ENCODE results near the gene ADGRF5. TPM values are rescaled to one million over a fixed set of nuclear protein-coding genes. Genes with fewer than 3 reads are reported as not detected.

ADGRF5 gene
- total RNA-seq, 8 experiments from 2014 or later, result 0.38 to 3.0 TPM; not detected in 6

DNA sequence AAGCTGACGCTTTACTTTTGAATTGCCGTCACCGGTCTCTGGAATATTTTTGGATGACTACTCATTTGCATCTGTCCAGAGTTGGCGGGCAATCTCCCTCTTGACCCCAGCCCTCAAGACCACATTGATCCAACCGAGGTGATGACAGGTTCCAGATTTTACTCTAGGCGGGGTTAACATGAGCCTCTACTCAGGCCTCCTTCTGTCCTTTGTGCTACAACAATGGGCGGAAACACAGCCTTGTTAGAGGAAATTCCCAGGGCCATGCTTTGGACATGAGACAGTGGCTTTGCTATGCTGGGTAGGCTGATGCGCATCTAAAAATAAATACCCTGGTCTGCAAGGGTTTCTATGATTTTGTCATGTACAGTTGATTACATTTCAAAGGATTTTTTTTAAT lies 27.0 kb upstream of the ADGRF5 start:
- in situ Hi-C loops (cut with MboI; ENCODE audit: low pct_unique_long_range_greater_than_20kb in 2 of 9, low sequenced_read_pairs in 9 of 9, unreplicated experiment in 9 of 9), result no loop called here
- H3K4me1 ChIP-seq (replicated peaks in 1 of 2), result peaks cover 0 to 14% of the 10 kb centered on the region in 2 donors
- H3K27ac ChIP-seq, result no peak overlapping the region
- ATAC-seq (replicated peaks in 6 of 8), result peak in 2 of 8 experiments; percentile 26 to 78
- WGBS, 10 experiments, result 24 to 94% (median 70%) methylated on average over 3 to 8 of the region's 8 CpGs; no CpG with 5 or more reads in 2 of the 10 experiments
- no peak overlapping the region for H3K4me3 ChIP-seq

DNA sequence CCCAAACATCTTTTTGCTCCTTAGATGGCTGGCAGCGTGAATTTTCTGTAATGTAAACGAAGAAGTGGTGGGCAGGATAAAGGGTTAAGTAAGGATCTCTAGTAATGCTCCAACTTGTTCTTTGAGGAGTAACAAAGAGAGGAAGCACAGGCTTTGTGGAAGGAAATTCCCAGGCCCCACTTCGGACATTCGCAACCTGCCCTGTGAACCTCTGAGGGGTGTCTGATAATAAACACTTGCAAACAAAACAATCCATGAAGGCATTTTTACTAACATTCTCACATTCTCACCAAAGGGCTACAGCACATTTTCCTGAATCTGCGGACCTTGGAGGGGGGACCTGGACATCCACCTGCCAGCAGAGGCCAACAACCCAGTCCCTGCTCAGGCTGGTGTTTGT lies 25.8 kb upstream of the ADGRF5 start:
- H3K4me1 ChIP-seq (replicated peaks in 1 of 2), result peaks cover 0 to 14% of the 10 kb centered on the region in 2 donors
- WGBS, 10 experiments, result 26 to 96% (median 80%) methylated on average over 1 to 5 of the region's 5 CpGs; no CpG with 5 or more reads in 2 of the 10 experiments
- in situ Hi-C loops (cut with MboI; ENCODE audit: low pct_unique_long_range_greater_than_20kb in 2 of 9, low sequenced_read_pairs in 9 of 9, unreplicated experiment in 9 of 9), result no loop called here
- H3K4me3 ChIP-seq, result no peak overlapping the region
- H3K27ac ChIP-seq, result no peak overlapping the region
- no peak for ATAC-seq (replicated peaks in 6 of 8)

GRCh38 chr6:46940433-46941226 lies 18.9 kb upstream of the ADGRF5 start:
- ATAC-seq (replicated peaks in 6 of 8), result no peak
- Histone ChIP-seq H3K27ac (no peak overlapping the region), H3K4me1 (replicated peaks in 1 of 2) (no peaks in the 10 kb centered on the region), H3K4me3 (no peak overlapping the region)
- in situ Hi-C loops (cut with MboI; ENCODE audit: low pct_unique_long_range_greater_than_20kb in 2 of 9, low sequenced_read_pairs in 9 of 9, unreplicated experiment in 9 of 9), result no loop called here
- 10 to 83% (median 69%) methylated on average over 1 of the region's 1 CpG; no CpG with 5 or more reads in 4 of the 10 experiments for WGBS, 10 experiments

DNA sequence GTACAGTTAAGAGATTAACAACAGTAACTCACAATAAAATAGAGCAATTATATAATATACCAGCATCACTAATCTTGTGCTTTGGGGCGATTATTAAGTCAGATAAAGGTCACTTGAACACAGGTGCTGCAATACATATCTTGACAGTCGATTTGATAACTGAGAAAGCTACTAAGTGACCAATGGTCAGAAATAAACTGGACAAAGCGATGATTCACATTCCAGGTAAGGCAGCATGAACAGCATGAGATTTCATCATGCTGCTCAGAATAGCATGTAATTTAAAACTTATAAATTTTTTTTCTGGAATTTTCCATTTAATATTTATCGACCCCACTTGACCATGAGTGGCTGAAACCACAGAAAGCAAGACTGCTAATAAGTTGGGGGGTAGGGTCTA lies 15.9 kb upstream of the ADGRF5 start:
- H3K4me1 ChIP-seq (replicated peaks in 1 of 2), result no peaks in the 10 kb centered on the region
- H3K4me3 ChIP-seq, result no peak overlapping the region
- in situ Hi-C loops (cut with MboI; ENCODE audit: low pct_unique_long_range_greater_than_20kb in 2 of 9, low sequenced_read_pairs in 9 of 9, unreplicated experiment in 9 of 9), result no loop called here
- H3K27ac ChIP-seq, result no peak overlapping the region
- WGBS, 10 experiments, result 0 to 83% (median 75%) methylated on average over 1 to 4 of the region's 4 CpGs; no CpG with 5 or more reads in 1 of the 10 experiments
- no peak for ATAC-seq (replicated peaks in 6 of 8)

DNA sequence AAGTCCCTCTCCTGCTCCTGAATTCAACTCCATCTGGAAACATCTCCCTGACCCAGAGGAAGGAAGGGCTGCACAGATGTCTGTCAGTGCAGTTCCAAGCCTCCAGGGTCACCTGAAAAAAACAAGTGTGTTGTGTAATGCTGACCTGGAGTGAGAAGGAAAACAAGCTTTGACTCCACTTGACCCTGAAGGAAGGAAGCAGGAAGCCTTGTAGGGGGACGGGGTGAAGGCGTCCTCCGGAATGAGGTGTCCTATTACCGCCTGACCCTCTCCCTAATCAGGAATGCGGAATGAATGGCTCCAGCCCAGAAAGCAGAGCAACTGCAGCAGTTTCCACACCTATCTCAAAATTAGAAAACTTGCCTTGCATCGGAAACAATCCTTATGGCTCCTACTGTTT lies 13.9 kb upstream of the ADGRF5 start:
- WGBS, 10 experiments, result 0 to 100% (median 69%) methylated on average over 1 to 6 of the region's 6 CpGs; no CpG with 5 or more reads in 2 of the 10 experiments
- Histone ChIP-seq H3K27ac (no peak overlapping the region), H3K4me1 (replicated peaks in 1 of 2) (no peaks in the 10 kb centered on the region), H3K4me3 (no peak overlapping the region)
- in situ Hi-C loops (cut with MboI; ENCODE audit: low pct_unique_long_range_greater_than_20kb in 2 of 9, low sequenced_read_pairs in 9 of 9, unreplicated experiment in 9 of 9), result no loop called here
- no peak for ATAC-seq (replicated peaks in 6 of 8)

GRCh38 chr6:46933751-46934150 lies 12.0 kb upstream of the ADGRF5 start:
- no peaks in the 10 kb centered on the region for H3K4me1 ChIP-seq (replicated peaks in 1 of 2)
- 0 to 100% (median 94%) methylated on average over 1 to 5 of the region's 5 CpGs for WGBS, 10 experiments
- no peak overlapping the region for H3K27ac ChIP-seq
- in situ Hi-C loops (cut with MboI; ENCODE audit: low pct_unique_long_range_greater_than_20kb in 2 of 9, low sequenced_read_pairs in 9 of 9, unreplicated experiment in 9 of 9), result no loop called here
- no peak overlapping the region for H3K4me3 ChIP-seq
- no peak for ATAC-seq (replicated peaks in 6 of 8)

DNA sequence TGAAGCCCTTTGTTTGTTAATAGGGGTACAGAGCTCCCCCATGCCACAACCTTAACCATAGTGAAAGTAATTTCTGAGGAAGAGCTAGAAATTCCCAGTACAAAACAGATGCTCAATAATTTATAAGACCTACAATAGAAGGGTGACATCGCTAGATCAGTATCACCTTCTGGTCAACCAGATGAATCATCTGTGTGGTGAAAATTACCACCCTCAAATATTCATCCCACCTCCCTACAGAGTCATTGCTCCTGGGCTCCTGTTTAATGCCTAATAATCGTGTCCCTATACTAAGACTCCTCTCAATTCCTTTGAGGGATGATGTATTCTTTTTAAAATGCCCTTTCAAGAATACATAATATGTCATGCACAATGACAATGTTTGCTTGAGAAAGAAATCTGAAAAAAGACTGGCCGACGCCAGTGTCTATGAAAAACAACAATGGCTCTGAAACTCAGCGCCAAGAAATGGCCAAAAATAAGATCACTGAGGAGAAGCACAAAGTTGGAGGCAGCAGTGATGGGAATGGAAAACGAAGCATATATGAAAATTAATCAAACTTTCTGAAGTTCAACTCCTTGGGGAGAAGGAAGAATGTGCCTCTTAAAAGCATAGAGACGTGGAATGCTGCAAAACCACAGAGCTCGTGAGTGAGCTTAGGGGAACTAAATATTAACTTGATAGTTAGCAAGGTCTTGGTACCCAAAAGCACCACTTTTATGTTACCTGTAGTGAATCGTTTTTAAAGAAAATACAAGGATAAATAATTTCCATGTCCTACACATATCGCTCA lies 11.0 kb upstream of the ADGRF5 start:
- in situ Hi-C loops (cut with MboI; ENCODE audit: low pct_unique_long_range_greater_than_20kb in 2 of 9, low sequenced_read_pairs in 9 of 9, unreplicated experiment in 9 of 9), result no loop called here
- Histone ChIP-seq H3K27ac (no peak overlapping the region), H3K4me1 (replicated peaks in 1 of 2) (no peaks in the 10 kb centered on the region), H3K4me3 (no peak overlapping the region)
- 7 to 94% (median 77%) methylated on average over 3 to 10 of the region's 10 CpGs for WGBS, 10 experiments
- peak in 6 of 8 experiments; percentile 17 to 62 (median 30) for ATAC-seq (replicated peaks in 6 of 8)

- H3K4me3 ChIP-seq, result no peak overlapping the region
- ATAC-seq (replicated peaks in 6 of 8), result no peak
- in situ Hi-C loops (cut with MboI; ENCODE audit: low pct_unique_long_range_greater_than_20kb in 2 of 9, low sequenced_read_pairs in 9 of 9, unreplicated experiment in 9 of 9), result no loop called here
- WGBS, 10 experiments, result 0 to 100% (median 69%) methylated on average over 1 to 2 of the region's 2 CpGs; no CpG with 5 or more reads in 2 of the 10 experiments
- H3K4me1 ChIP-seq (replicated peaks in 1 of 2), result no peaks in the 10 kb centered on the region
- H3K27ac ChIP-seq, result no peak overlapping the region
These were observed 9.7 kb upstream of the ADGRF5 start for GRCh38 chr6:46931416-46931815.

GRCh38 chr6:46930331-46930730 lies 8.6 kb upstream of the ADGRF5 start:
- no peak overlapping the region for H3K27ac ChIP-seq
- no peak for ATAC-seq (replicated peaks in 6 of 8)
- H3K4me3 ChIP-seq, result no peak overlapping the region
- 0 to 100% (median 88%) methylated on average over 1 to 2 of the region's 2 CpGs; no CpG with 5 or more reads in 1 of the 10 experiments for WGBS, 10 experiments
- in situ Hi-C loops (cut with MboI; ENCODE audit: low pct_unique_long_range_greater_than_20kb in 2 of 9, low sequenced_read_pairs in 9 of 9, unreplicated experiment in 9 of 9), result no loop called here
- no peaks in the 10 kb centered on the region for H3K4me1 ChIP-seq (replicated peaks in 1 of 2)

GRCh38 chr6:46927066-46927465 lies 5.3 kb upstream of the ADGRF5 start:
- no peak overlapping the region for H3K4me3 ChIP-seq
- in situ Hi-C loops (cut with MboI; ENCODE audit: low pct_unique_long_range_greater_than_20kb in 2 of 9, low sequenced_read_pairs in 9 of 9, unreplicated experiment in 9 of 9), result no loop called here
- 20 to 87% (median 20%) methylated on average over 1 to 3 of the region's 5 CpGs; no CpG with 5 or more reads in 6 of the 10 experiments for WGBS, 10 experiments

DNA sequence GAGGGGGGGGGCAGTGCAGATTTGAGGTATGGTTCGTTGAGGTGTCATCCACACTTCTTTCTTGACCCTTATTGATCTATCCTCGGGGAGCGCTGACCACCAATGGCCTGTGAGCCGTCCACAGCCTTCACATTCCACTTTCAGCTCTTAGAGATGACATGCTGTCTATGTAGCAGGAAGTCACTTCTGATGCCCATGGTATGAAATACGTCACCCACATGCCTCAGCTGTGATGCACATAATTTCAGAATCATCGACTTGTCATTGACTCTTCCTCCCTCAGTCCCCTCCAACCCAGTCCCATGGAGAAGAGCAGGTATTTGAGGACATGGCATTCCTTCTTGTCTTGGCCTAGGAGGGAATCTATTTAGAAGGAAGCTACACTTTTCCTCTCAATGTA lies 4.7 kb upstream of the ADGRF5 start:
- no peak overlapping the region for H3K27ac ChIP-seq
- ATAC-seq (replicated peaks in 6 of 8), result no peak
- no peaks in the 10 kb centered on the region for H3K4me1 ChIP-seq (replicated peaks in 1 of 2)
- H3K4me3 ChIP-seq, result no peak overlapping the region
- WGBS, 10 experiments, result 0 to 94% (median 62%) methylated on average over 1 to 5 of the region's 6 CpGs
- in situ Hi-C loops (cut with MboI; ENCODE audit: low pct_unique_long_range_greater_than_20kb in 2 of 9, low sequenced_read_pairs in 9 of 9, unreplicated experiment in 9 of 9), result no loop called here

More at GRCh38 chr6:46927066-46927465, 5.3 kb upstream of the ADGRF5 start:
- no peaks in the 10 kb centered on the region for H3K4me1 ChIP-seq (replicated peaks in 1 of 2)
- no peak overlapping the region for H3K27ac ChIP-seq
- ATAC-seq (replicated peaks in 6 of 8), result no peak

DNA sequence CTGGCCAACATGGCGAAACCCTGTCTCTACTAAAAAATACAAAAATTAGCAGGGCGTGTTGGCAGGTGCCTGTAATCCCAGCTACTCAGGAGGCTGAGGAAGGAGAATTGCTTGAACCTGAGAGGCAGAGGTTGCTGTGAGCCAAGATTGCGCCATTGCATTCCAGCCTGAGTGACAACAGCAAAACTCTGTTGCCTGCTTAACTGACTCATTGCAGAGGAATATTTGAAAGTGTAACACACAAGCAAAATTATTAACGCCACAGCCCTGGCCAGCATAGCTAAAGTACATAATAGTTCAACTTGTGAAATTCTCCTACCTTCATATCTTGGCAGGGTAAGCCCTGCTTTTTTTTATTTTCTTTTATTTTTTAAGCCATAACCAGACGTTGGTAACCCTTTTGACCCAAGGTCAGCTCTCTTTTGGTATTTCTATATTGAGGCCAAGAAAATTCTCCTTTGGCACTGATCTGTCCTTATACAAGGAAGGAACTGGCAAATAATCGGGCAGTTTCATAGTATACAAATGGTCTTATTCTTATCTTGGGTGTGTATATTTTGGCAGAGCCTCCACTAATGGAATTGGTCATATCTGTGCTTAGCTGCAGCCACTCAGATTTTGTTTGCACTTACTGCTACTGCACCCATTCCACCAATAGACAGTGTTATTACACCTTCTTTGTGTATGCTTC lies 4.0 kb upstream of the ADGRF5 start:
- Histone ChIP-seq H3K27ac (no peak overlapping the region), H3K4me3 (no peak overlapping the region), H3K4me1 (replicated peaks in 1 of 2) (no peaks in the 10 kb centered on the region)
- in situ Hi-C loops (cut with MboI; ENCODE audit: low pct_unique_long_range_greater_than_20kb in 2 of 9, low sequenced_read_pairs in 9 of 9, unreplicated experiment in 9 of 9), result no loop called here
- ATAC-seq (replicated peaks in 6 of 8), result peak in 1 of 8 experiments; percentile 23
- WGBS, 10 experiments, result 27 to 75% (median 56%) methylated on average over 2 to 5 of the region's 6 CpGs; no CpG with 5 or more reads in 1 of the 10 experiments

DNA sequence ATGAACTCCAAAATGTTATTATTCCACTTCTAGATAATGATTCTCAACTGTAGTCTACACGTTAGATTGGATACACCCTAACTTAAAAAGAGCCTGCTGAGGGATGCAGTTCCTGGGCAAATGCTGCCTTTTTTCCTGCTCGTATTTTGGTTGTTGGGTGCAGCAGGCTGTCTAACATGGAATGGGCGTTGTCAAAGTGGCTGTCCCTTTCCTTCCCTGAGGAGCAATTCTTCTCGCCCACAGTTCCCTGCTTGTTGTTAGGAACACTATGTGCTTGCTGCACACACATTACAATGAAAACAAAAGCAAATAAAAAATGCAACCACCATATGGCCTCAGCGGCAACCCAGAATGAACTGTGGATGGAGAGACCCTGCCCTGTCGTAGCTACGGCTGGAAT lies 1.7 kb upstream of the ADGRF5 start:
- Histone ChIP-seq H3K4me3 (no peak overlapping the region), H3K27ac (no peak overlapping the region), H3K4me1 (replicated peaks in 1 of 2) (no peaks in the 10 kb centered on the region)
- peak in 1 of 8 experiments; percentile 37 for ATAC-seq (replicated peaks in 6 of 8)
- in situ Hi-C loops (cut with MboI; ENCODE audit: low pct_unique_long_range_greater_than_20kb in 2 of 9, low sequenced_read_pairs in 9 of 9, unreplicated experiment in 9 of 9), result no loop called here
- WGBS, 10 experiments, result 17 to 87% (median 60%) methylated on average over 1 to 7 of the region's 7 CpGs; no CpG with 5 or more reads in 3 of the 10 experiments
